ENCODE data around the gene CYP2C9. TPM values are rescaled to one million over a fixed set of nuclear protein-coding genes. Genes with fewer than 3 reads are reported as not detected.
"Not testable (repeated sequence)": the region's sequence is repeated elsewhere in the genome, so short reads cannot be mapped to it uniquely, and the experiment has no call there.

The CYP2C9 gene
- not detected for total RNA-seq (ENCODE audit: unreplicated experiment)
- long read RNA-seq: 0 reads

DNA sequence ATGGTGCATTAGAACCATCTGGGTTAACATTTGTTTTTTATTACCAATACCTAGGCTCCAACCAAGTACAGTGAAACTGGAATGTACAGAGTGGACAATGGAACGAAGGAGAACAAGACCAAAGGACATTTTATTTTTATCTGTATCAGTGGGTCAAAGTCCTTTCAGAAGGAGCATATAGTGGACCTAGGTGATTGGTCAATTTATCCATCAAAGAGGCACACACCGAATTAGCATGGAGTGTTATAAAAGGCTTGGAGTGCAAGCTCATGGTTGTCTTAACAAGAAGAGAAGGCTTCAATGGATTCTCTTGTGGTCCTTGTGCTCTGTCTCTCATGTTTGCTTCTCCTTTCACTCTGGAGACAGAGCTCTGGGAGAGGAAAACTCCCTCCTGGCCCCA is at the start of gene CYP2C9:
CYP2C9 (plus strand) TSS at position 276 of the 400 bp plus-strand sequence; CDS start at position 301, 25 bp downstream.
- TF ChIP-seq, protein P1, sequence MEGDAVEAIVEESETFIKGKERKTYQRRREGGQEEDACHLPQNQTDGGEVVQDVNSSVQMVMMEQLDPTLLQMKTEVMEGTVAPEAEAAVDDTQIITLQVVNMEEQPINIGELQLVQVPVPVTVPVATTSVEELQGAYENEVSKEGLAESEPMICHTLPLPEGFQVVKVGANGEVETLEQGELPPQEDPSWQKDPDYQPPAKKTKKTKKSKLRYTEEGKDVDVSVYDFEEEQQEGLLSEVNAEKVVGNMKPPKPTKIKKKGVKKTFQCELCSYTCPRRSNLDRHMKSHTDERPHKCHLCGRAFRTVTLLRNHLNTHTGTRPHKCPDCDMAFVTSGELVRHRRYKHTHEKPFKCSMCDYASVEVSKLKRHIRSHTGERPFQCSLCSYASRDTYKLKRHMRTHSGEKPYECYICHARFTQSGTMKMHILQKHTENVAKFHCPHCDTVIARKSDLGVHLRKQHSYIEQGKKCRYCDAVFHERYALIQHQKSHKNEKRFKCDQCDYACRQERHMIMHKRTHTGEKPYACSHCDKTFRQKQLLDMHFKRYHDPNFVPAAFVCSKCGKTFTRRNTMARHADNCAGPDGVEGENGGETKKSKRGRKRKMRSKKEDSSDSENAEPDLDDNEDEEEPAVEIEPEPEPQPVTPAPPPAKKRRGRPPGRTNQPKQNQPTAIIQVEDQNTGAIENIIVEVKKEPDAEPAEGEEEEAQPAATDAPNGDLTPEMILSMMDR (IDR thresholded peaks at IDR 0.05; ENCODE audit: partially characterized antibody, unreplicated experiment): no peak
- Mint-ChIP-seq H3K4me1 (ENCODE audit: low read depth, unreplicated experiment) (no peaks in the 10 kb centered on the region), H3K27me3 (ENCODE audit: unreplicated experiment) (peaks cover 4% of the 10 kb centered on the region), H3K36me3 (ENCODE audit: unreplicated experiment) (peaks cover 3% of the 10 kb centered on the region), H3K9me3 (ENCODE audit: unreplicated experiment) (no peaks in the 10 kb centered on the region), H3K4me3 (ENCODE audit: unreplicated experiment) (no peak within 1 kb of the TSS), H3K27ac (ENCODE audit: unreplicated experiment) (no peak within 1 kb of the TSS)
- no peak for DNase-seq

DNA sequence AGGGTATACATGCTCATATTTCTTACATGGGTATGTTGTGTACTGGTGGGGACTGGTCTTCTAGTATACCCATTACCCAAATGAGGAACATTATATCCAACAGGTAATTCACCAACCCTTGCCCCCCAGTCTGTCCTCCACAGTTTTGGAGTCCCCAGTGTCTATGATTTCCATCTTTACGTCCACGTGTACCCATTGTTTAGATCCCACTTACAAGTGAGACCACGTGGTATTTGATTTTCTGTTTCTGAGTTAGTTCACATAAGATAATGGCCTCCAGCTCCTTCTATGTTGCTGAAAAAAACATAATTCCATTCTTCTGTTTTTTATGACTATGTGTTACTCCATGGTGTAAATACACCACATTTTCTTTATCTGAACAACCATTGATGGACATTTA is 49.3 kb upstream of the CYP2C9 start:
- TF ChIP-seq, protein P1 (IDR thresholded peaks at IDR 0.05; ENCODE audit: partially characterized antibody, unreplicated experiment): no peak
- Mint-ChIP-seq H3K4me3 (ENCODE audit: unreplicated experiment) (no peak overlapping the region), H3K27ac (ENCODE audit: unreplicated experiment) (no peak overlapping the region), H3K36me3 (ENCODE audit: unreplicated experiment) (no peaks in the 10 kb centered on the region), H3K9me3 (ENCODE audit: unreplicated experiment) (no peaks in the 10 kb centered on the region), H3K27me3 (ENCODE audit: unreplicated experiment) (no peaks in the 10 kb centered on the region), H3K4me1 (ENCODE audit: low read depth, unreplicated experiment) (no peaks in the 10 kb centered on the region)
- no peak for DNase-seq

DNA sequence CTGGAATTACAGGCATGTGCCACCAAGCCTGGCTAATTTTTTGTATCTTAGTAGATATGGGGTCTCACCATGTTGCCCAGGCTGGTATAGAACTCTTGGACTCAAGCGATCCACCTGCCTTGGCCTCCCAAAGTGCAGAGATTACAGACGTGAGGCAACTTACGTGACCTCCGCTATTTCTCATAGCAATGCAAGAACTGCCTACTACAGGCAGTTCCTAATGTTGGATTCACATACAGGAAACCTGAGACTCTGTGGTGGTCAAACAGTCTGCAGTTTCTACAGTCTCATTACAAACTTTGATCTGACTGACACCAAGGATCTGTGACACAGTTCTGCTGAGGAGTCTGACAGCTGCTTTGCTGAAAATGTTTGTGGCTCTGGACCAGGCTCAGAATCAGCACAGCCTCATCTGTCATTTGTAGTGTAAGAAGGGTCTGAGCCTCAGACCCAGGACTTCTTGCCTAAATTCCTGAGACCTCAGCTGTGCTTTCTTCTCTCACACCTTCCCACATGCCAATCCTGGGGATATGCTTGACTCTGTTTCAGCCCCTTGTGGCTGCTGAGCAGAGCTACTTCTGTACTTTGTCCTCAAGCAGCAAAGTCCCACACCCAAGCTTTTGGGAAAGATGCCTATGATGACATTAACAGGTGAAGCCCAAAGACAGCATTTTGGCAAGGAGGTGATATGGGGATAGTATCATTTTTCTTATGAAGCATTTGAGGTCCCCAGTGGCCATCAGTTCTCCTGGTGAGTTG is 48.0 kb upstream of the CYP2C9 start:
- DNase-seq: no peak
- Mint-ChIP-seq H3K27ac (ENCODE audit: unreplicated experiment) (no peak overlapping the region), H3K36me3 (ENCODE audit: unreplicated experiment) (no peaks in the 10 kb centered on the region), H3K4me1 (ENCODE audit: low read depth, unreplicated experiment) (no peaks in the 10 kb centered on the region), H3K9me3 (ENCODE audit: unreplicated experiment) (peaks cover 2% of the 10 kb centered on the region), H3K4me3 (ENCODE audit: unreplicated experiment) (no peak overlapping the region), H3K27me3 (ENCODE audit: unreplicated experiment) (peaks cover 3% of the 10 kb centered on the region)
- TF ChIP-seq, protein P1 (IDR thresholded peaks at IDR 0.05; ENCODE audit: partially characterized antibody, unreplicated experiment): no peak

DNA sequence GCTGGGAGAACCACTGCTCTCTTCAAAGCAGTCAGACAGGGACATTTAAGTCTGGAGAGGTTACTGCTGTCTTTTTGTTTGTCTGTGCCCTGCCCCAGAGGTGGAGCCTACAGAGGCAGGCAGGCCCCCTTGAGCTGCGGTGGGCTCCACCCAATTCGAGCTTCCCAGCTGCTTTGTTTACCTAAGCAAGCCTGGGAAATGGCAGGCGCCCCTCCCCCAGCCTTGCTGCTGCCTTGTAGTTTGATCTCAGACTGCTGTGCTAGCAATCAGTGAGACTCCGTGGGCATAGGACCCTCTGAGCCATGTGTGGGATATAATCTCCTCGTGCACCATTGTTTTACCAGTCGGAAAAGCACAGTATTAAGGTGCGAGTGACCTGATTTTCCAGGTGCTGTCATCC is 40.0 kb upstream of the CYP2C9 start:
- H3K27me3 Mint-ChIP-seq (ENCODE audit: unreplicated experiment); H3K27ac Mint-ChIP-seq (ENCODE audit: unreplicated experiment); H3K9me3 Mint-ChIP-seq (ENCODE audit: unreplicated experiment); H3K4me1 Mint-ChIP-seq (ENCODE audit: low read depth, unreplicated experiment); DNase-seq; H3K36me3 Mint-ChIP-seq (ENCODE audit: unreplicated experiment); H3K4me3 Mint-ChIP-seq (ENCODE audit: unreplicated experiment): not testable (repeated sequence)

DNA sequence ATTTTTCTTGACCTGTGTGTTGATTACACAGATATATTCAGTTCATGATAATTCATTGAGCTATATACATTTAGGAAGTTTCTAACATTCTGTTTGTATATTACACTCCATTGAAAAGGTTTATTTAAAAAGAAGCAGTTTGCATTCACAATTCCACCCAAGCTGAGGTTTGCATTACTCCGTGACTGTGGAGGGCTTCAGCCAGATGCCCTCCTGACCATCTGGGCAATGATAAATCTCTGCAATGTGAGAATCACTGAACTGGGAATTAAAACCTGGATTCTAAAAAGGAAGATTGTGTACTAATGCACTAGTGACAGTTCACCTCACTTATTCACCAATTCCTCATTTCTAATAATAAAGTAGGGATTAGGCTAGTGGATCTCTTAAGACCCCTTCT is 36.4 kb upstream of the CYP2C9 start:
- peaks cover 3% of the 10 kb centered on the region for H3K9me3 Mint-ChIP-seq (ENCODE audit: unreplicated experiment)
- no peaks in the 10 kb centered on the region for H3K27me3 Mint-ChIP-seq (ENCODE audit: unreplicated experiment)
- DNase-seq: no peak
- TF ChIP-seq, protein P1 (IDR thresholded peaks at IDR 0.05; ENCODE audit: partially characterized antibody, unreplicated experiment): no peak
- no peaks in the 10 kb centered on the region for H3K36me3 Mint-ChIP-seq (ENCODE audit: unreplicated experiment)
- H3K4me3 Mint-ChIP-seq (ENCODE audit: unreplicated experiment): no peak overlapping the region
- H3K27ac Mint-ChIP-seq (ENCODE audit: unreplicated experiment): no peak overlapping the region
- H3K4me1 Mint-ChIP-seq (ENCODE audit: low read depth, unreplicated experiment): no peaks in the 10 kb centered on the region
